GM21390 (cell line): ENCODE results near the gene SMS.

Source experiments
- ATAC-seq: cut with Tn5 transposase; IDR thresholded peaks from one replicate; pipeline ENCODE4 v1.9.1; 2021; ENCODE audit not compliant: unreplicated experiment

Gene SMS

GRCh38 chrX:21975812-21976211 lies 35.3 kb downstream of the SMS start:
- no peak for ATAC-seq

- ATAC-seq: no peak
Observed at GRCh38 chrX:21978346-21978745, 37.8 kb downstream of the SMS start.

GRCh38 chrX:21982311-21982710 lies 41.8 kb downstream of the SMS start:
- ATAC-seq: no peak

GRCh38 chrX:21985332-21985777 lies 44.8 kb downstream of the SMS start:
- ATAC-seq: peak; percentile 80

- ATAC-seq: no peak
Observed at GRCh38 chrX:21986596-21986995, 46.1 kb downstream of the SMS start.

- ATAC-seq: peak; percentile 35
Observed at GRCh38 chrX:21989384-21989783, 48.9 kb downstream of the SMS start.

- no peak for ATAC-seq
Observed at GRCh38 chrX:21990832-21991231, 50.3 kb downstream of the SMS start.

GRCh38 chrX:21991504-21991903 lies 51.0 kb downstream of the SMS start:
- ATAC-seq: no peak

GRCh38 chrX:21993265-21993664 lies 52.8 kb downstream of the SMS start:
- ATAC-seq: peak; percentile 77

GRCh38 chrX:21996872-21997455 lies 56.5 kb downstream of the SMS start:
- ATAC-seq: no peak

- no peak for ATAC-seq
Observed at GRCh38 chrX:21998037-21998436, 57.5 kb downstream of the SMS start.

- no peak for ATAC-seq
Observed at GRCh38 chrX:22004866-22005265, 64.4 kb downstream of the SMS start.

- no peak for ATAC-seq
Observed at GRCh38 chrX:22012051-22012450, 71.5 kb downstream of the SMS start.

GRCh38 chrX:22012931-22013330 lies 72.4 kb downstream of the SMS start:
- ATAC-seq: no peak

- no peak for ATAC-seq
Observed at GRCh38 chrX:22015139-22015750, 74.7 kb downstream of the SMS start.

- ATAC-seq: no peak
Observed at GRCh38 chrX:22021751-22022324, 81.3 kb downstream of the SMS start.

GRCh38 chrX:22024577-22024976 lies 84.1 kb downstream of the SMS start:
- ATAC-seq: no peak

- ATAC-seq: no peak
Observed at GRCh38 chrX:22025751-22026150, 85.2 kb downstream of the SMS start.

- no peak for ATAC-seq
Observed at GRCh38 chrX:22026731-22027130, 86.2 kb downstream of the SMS start.

- ATAC-seq: no peak
Observed at GRCh38 chrX:22032084-22032483, 91.6 kb downstream of the SMS start, which contains the start of gene PHEX. PHEX (plus strand) TSS chrX:22032325; CDS start chrX:22033006, 681 bp downstream.

- ATAC-seq: no peak
Observed at GRCh38 chrX:22032506-22032905, 92.0 kb downstream of the SMS start.

- ATAC-seq: no peak
Observed at GRCh38 chrX:22033818-22034217, 93.3 kb downstream of the SMS start.

GRCh38 chrX:22035236-22035635 lies 94.7 kb downstream of the SMS start:
- ATAC-seq: no peak
